C1 segment of cervical spinal cord (tissue), 14 donors: Measurements from ENCODE around the gene SENP1.
A peak's percentile ranks its signal among the peaks of the same experiment; 100 is the strongest.
"Not testable (repeated sequence)": the region's sequence is repeated elsewhere in the genome, so short reads cannot be mapped to it uniquely, and the experiment has no call there.

ENCODE experiments used
- DNase-seq, 14 donors: peaks; one replicate each; lab custom pipeline; 2025; lab: John Stamatoyannopoulos, UW

The SENP1 gene

GRCh38 chr12:48105867-48106680 lies at the start of gene SENP1:
Gene SENP1, minus strand, starts transcription at chr12:48106079. Its CDS starts 4,607 bp downstream, at chr12:48101472.
- DNase-seq: peak; percentile 52 to 95 (median 90)

GRCh38 chr12:48151103-48151771 lies 45.4 kb upstream of the SENP1 start:
- DNase-seq: no peak

GRCh38 chr12:48145981-48146380 lies 40.1 kb upstream of the SENP1 start:
- DNase-seq: no peak

- no peak for DNase-seq
These were observed 38.0 kb upstream of the SENP1 start for GRCh38 chr12:48143898-48144297.

- no peak for DNase-seq
These were observed 37.2 kb upstream of the SENP1 start for GRCh38 chr12:48142818-48143674.

GRCh38 chr12:48135027-48135426 lies 29.1 kb upstream of the SENP1 start:
- DNase-seq: no peak

- DNase-seq: no peak
These were observed 26.9 kb upstream of the SENP1 start for GRCh38 chr12:48132826-48133225.

GRCh38 chr12:48131517-48131916 lies 25.6 kb upstream of the SENP1 start:
- no peak for DNase-seq

GRCh38 chr12:48129376-48129775 lies 23.5 kb upstream of the SENP1 start:
- DNase-seq: no peak

GRCh38 chr12:48128800-48129199 lies 22.9 kb upstream of the SENP1 start:
- no peak for DNase-seq

GRCh38 chr12:48126953-48127630 lies 21.2 kb upstream of the SENP1 start:
- DNase-seq: no peak

- DNase-seq: peak in 3 of 14 donors; percentile 0 to 51 (median 1)
These were observed 20.1 kb upstream of the SENP1 start for GRCh38 chr12:48125985-48126384.

- DNase-seq: not testable (repeated sequence)
These were observed 19.7 kb upstream of the SENP1 start for GRCh38 chr12:48125542-48125941.

- DNase-seq: no peak
These were observed 17.3 kb upstream of the SENP1 start for GRCh38 chr12:48123169-48123568.

GRCh38 chr12:48122065-48122834 lies 16.4 kb upstream of the SENP1 start:
- no peak for DNase-seq

- no peak for DNase-seq
These were observed 15.6 kb upstream of the SENP1 start for GRCh38 chr12:48121522-48121921.

- peak in 1 of 14 donors; percentile 49 for DNase-seq
These were observed 13.9 kb upstream of the SENP1 start for GRCh38 chr12:48119834-48120195.

- peak; percentile 3 to 96 (median 44) for DNase-seq
These were observed 13.4 kb upstream of the SENP1 start, which contains the start of gene PFKM for GRCh38 chr12:48119078-48119833. Gene PFKM, plus strand, starts transcription at chr12:48119364. Its CDS starts 3,411 bp downstream, at chr12:48122775.

GRCh38 chr12:48118284-48118871 lies 12.5 kb upstream of the SENP1 start:
- DNase-seq: peak in 1 of 14 donors; percentile 21
